Measurements from ENCODE around the gene ANKS6. TPM values are rescaled to one million over a fixed set of nuclear protein-coding genes. Genes with fewer than 3 reads are reported as not detected.

The ANKS6 gene
- total and polyA plus RNA-seq, 10 donors: 4.9 to 9.4 (median 7.0) TPM

DNA sequence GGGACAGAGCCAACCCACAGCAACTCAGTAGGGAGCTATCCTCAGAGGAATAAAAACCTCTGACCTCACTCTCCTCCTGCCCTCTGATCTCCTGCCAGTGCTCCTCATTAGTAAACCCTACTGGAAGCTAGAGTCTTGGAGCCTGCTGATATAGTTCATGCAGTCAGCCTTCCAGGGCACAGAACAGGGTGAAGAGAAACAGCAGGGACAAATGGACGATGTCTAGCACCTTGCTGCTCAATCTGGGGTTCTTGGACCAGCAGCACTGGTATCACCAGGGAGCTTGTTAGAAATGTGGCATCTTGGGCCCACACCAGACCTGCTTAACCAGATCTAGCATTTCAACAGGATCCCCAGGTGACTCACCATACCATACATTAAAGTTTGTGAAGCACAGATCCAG lies 5.6 kb upstream of the ANKS6 start:
- TF ChIP-seq CTCF (IDR thresholded peaks at IDR 0.05 in 8 of 11, conservative IDR thresholded peaks at IDR 0.05 in 3 of 11): no peak
- TF ChIP-seq POLR2AphosphoS5 (IDR thresholded peaks at IDR 0.05): no peak
- TF ChIP-seq POLR2A (IDR thresholded peaks at IDR 0.05): no peak
- H3K9me3 ChIP-seq: peaks cover 0 to 13% (median 9%) of the 10 kb centered on the region in 8 donors
- intact Hi-C loops (cut with DNase I; ENCODE audit: low total_unique reads): no loop called here
- DNase-seq: no peak
- no peaks in the 10 kb centered on the region for H3K36me3 ChIP-seq
- H3K27ac ChIP-seq: no peak overlapping the region
- H3K27me3 ChIP-seq (replicated peaks in 1 of 7): peaks cover 0 to 21% (median 0%) of the 10 kb centered on the region in 7 donors
- peaks cover 0 to 9% (median 3%) of the 10 kb centered on the region in 6 donors for H3K4me1 ChIP-seq
- no peak overlapping the region for H3K4me3 ChIP-seq
- WGBS, 5 donors: 77 to 95% (median 85%) methylated on average over 1 of the region's 1 CpG

DNA sequence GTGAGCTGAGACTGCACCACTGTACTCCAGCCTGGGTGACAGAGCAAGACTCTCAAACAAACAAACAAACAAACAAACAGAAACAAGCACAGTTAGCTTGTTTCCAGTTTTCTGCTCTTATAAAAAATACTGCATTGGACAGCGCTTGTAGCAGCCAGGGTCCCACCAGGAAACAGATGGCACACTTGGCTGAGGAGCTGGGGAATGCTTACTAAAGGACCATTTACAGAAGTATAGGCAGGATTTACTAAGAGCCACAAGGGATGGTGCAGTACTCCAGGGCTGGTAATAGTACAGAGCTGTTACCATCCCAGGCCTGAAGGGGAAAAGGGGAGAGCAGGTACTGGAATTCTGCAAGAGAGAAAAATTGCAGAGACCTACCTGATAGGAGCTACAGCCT lies 5.2 kb upstream of the ANKS6 start:
- Histone ChIP-seq H3K27me3 (replicated peaks in 1 of 7) (peaks cover 0 to 17% (median 0%) of the 10 kb centered on the region in 7 donors), H3K9me3 (peaks cover 0 to 13% (median 9%) of the 10 kb centered on the region in 8 donors), H3K27ac (no peak overlapping the region), H3K4me3 (no peak overlapping the region), H3K36me3 (no peaks in the 10 kb centered on the region), H3K4me1 (peaks cover 0 to 9% (median 6%) of the 10 kb centered on the region in 6 donors)
- WGBS, 5 donors: 64 to 88% (median 78%) methylated on average over 1 of the region's 1 CpG
- DNase-seq: no peak
- intact Hi-C loops (cut with DNase I; ENCODE audit: low total_unique reads): no loop called here
- TF ChIP-seq CTCF (IDR thresholded peaks at IDR 0.05 in 8 of 11, conservative IDR thresholded peaks at IDR 0.05 in 3 of 11) (no peak), POLR2A (IDR thresholded peaks at IDR 0.05) (no peak), POLR2AphosphoS5 (IDR thresholded peaks at IDR 0.05) (no peak)

DNA sequence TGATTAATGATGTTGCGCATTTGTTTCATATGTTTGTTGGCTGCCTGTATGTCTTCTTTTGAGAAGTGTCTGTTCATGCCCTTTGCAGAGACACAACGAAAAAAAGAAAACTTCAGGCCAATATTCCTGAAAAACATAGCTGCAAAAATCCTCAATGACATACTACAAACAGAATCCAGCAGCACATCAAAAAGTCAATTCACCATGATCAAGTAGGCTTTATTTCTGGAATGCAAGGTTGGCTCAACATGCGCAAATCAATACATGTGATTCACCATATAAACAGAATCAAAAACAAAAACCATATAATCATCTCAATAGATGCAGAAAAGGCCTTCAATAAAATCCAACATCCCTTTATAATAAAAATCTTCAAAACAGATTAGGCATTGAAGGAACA lies 1.9 kb upstream of the ANKS6 start:
- no peak for DNase-seq
- H3K36me3 ChIP-seq: no peaks in the 10 kb centered on the region
- H3K4me1 ChIP-seq: peaks cover 0 to 27% (median 19%) of the 10 kb centered on the region in 6 donors
- intact Hi-C loops (cut with DNase I; ENCODE audit: low total_unique reads): no loop called here
- TF ChIP-seq CTCF (IDR thresholded peaks at IDR 0.05 in 8 of 11, conservative IDR thresholded peaks at IDR 0.05 in 3 of 11): no peak
- no peak for TF ChIP-seq POLR2AphosphoS5 (IDR thresholded peaks at IDR 0.05)
- no peak for TF ChIP-seq POLR2A (IDR thresholded peaks at IDR 0.05)
- H3K27ac ChIP-seq: no peak overlapping the region
- H3K9me3 ChIP-seq: peaks cover 0 to 13% (median 9%) of the 10 kb centered on the region in 8 donors
- no peak overlapping the region for H3K4me3 ChIP-seq
- 93 to 98% (median 95%) methylated on average over 3 of the region's 3 CpGs for WGBS, 5 donors
- peaks cover 0 to 22% (median 0%) of the 10 kb centered on the region in 7 donors for H3K27me3 ChIP-seq (replicated peaks in 1 of 7)

DNA sequence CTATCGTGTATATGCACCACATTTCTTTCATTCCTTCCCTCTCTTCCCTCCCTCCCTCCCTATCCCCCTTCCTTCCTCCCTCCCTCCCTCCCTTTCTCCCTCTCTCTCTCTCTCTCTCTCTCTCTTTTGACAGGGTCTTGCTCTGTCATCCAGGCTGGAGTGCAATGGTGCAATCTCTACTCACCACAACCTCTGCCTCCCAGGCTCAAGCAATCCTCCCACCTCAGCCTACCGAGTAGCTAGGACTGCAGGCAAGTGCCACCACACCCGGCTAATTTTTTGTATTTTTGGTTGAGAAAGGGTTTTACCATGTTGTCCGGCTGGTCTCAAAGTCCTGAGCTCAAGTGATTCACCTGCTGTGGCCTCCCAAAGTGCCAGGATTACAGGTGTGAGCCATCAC lies 1.1 kb upstream of the ANKS6 start:
- no peak for TF ChIP-seq POLR2AphosphoS5 (IDR thresholded peaks at IDR 0.05)
- TF ChIP-seq POLR2A (IDR thresholded peaks at IDR 0.05): no peak
- TF ChIP-seq CTCF (IDR thresholded peaks at IDR 0.05 in 8 of 11, conservative IDR thresholded peaks at IDR 0.05 in 3 of 11): no peak

More for the DNA sequence above, 1.1 kb upstream of the ANKS6 start:
- Histone ChIP-seq H3K4me3 (no peak overlapping the region), H3K4me1 (peaks cover 0 to 27% (median 19%) of the 10 kb centered on the region in 6 donors), H3K36me3 (no peaks in the 10 kb centered on the region), H3K27me3 (replicated peaks in 1 of 7) (peaks cover 0 to 14% (median 0%) of the 10 kb centered on the region in 7 donors), H3K9me3 (peaks cover 0 to 13% (median 9%) of the 10 kb centered on the region in 8 donors), H3K27ac (no peak overlapping the region)
- no peak for DNase-seq
- intact Hi-C loops (cut with DNase I; ENCODE audit: low total_unique reads): no loop called here
- WGBS, 5 donors: 83 to 90% (median 87%) methylated on average over 4 of the region's 4 CpGs

Measured in spleen (tissue), 11 donors.